A549 (cell line): ENCODE data around the gene TNRC18.

Experiments
- CTCF ChIP-seq: fragments of >200 bp; sonication (Bioruptor Twin); formaldehyde crosslinking; IDR thresholded peaks from 3 replicates; pipeline ENCODE4 v1.5.1; 2016
- EP300 ChIP-seq, 2 experiments: fragments of >200 bp; sonication (Bioruptor Twin); formaldehyde crosslinking; IDR thresholded peaks; 2 replicates in 1 of 2; 3 replicates in 1 of 2; pipeline ENCODE4 v1.6.1; 2016 to 2017
- MAFK ChIP-seq: fragments of 450-650 bp; IDR thresholded peaks from 2 replicates; pipeline ENCODE4 v1.6.1; 2014; ENCODE audit not compliant: partially characterized antibody
- MAX ChIP-seq: IDR thresholded peaks from 2 replicates; pipeline ENCODE4 v1.6.1; 2012
- MAZ ChIP-seq: fragments of 150-350 bp; IDR thresholded peaks from 2 replicates; pipeline ENCODE4 v1.6.1; 2014; ENCODE audit warnings: antibody characterized with exemption, low read depth, low read length, borderline replicate concordance
- NFE2L2 ChIP-seq: fragments of 150-350 bp; conservative IDR thresholded peaks from 2 replicates; pipeline ENCODE4 v1.6.1; 2014; ENCODE audit warnings: low read length
- NR3C1 ChIP-seq: fragments of >200 bp; sonication (Bioruptor Twin); formaldehyde crosslinking; IDR thresholded peaks from 3 replicates; pipeline ENCODE4 v1.6.1; 2017
- PHF8 ChIP-seq: fragments of 200-600 bp; sonication (generic); IDR thresholded peaks from 2 replicates; pipeline ENCODE4 v1.6.1; 2016; ENCODE audit warnings: low read depth, mild to moderate bottlenecking, antibody characterized with exemption, moderate library complexity, borderline replicate concordance
- POLR2A ChIP-seq: IDR thresholded peaks from 2 replicates; pipeline ENCODE4 v1.6.1; 2012; ENCODE audit warnings: mild to moderate bottlenecking, low read length
- RFX5 ChIP-seq: fragments of 450-650 bp; IDR thresholded peaks from 2 replicates; pipeline ENCODE4 v1.7.1; 2014; ENCODE audit warnings: antibody characterized with exemption, mild to moderate bottlenecking, moderate library complexity

GRCh38 chr7:5397736-5398135 lies 25.9 kb downstream of the TNRC18 start:
- TF ChIP-seq MAX: no peak
- no peak for TF ChIP-seq CTCF
- no peak for TF ChIP-seq EP300 (IDR thresholded peaks at IDR 0.05)
- TF ChIP-seq POLR2A: no peak
- no peak for TF ChIP-seq MAZ
- no peak for TF ChIP-seq NFE2L2
- no peak for TF ChIP-seq RFX5
- TF ChIP-seq PHF8: no peak
- no peak for TF ChIP-seq NR3C1
- no peak for TF ChIP-seq MAFK
